Stomach (tissue), 9 donors: ENCODE data around the gene PTBP1. TPM values are rescaled to one million over a fixed set of nuclear protein-coding genes. Genes with fewer than 3 reads are reported as not detected.

ENCODE experiments used
- DNase-seq, 2 donors: peaks; one replicate each; pipeline versions ENCODE4 v3.0.0 to v3.0.0-alpha.2; 2013 to 2019
- H3K27ac ChIP-seq, 5 donors: fragments of 200-600 bp in 4 of 5; sonication (generic) in 4 of 5; one replicate each; pipeline ENCODE4 v1.5.1; 2013 to 2019; ENCODE audit warnings: mild to moderate bottlenecking in 1 of 5, moderate library complexity in 1 of 5
- H3K27me3 ChIP-seq, 3 donors: fragments of 200-600 bp; sonication (generic); one replicate each; pipeline ENCODE4 v1.5.1; 2017 to 2019; ENCODE audit warnings: mixed run types in 1 of 3
- H3K36me3 ChIP-seq, 4 donors: fragments of 200-600 bp; sonication (generic); 1 replicate in 3 of 4; 2 replicates in 1 of 4; pipeline ENCODE4 v1.5.1; 2016 to 2019
- H3K4me1 ChIP-seq, 4 donors: fragments of 200-600 bp; sonication (generic); one replicate each; pipeline ENCODE4 v1.5.1; 2016 to 2019
- H3K4me3 ChIP-seq, 4 donors: fragments of 200-600 bp; sonication (generic) in 3 of 4; one replicate each; pipeline ENCODE4 v1.5.1; 2016 to 2019; ENCODE audit warnings: mild to moderate bottlenecking in 1 of 4
- H3K9me3 ChIP-seq, 4 donors: fragments of 200-600 bp; sonication (generic); one replicate each; pipeline ENCODE4 v1.5.1; 2016 to 2019
- CTCF ChIP-seq, 7 experiments: fragments of 450-650 bp in 4 of 7; fragments of 200-600 bp in 3 of 7; sonication (generic) in 3 of 7; IDR thresholded peaks; one replicate each; pipeline ENCODE4 v1.5.1; 2016 to 2019; ENCODE audit warnings: antibody characterized with exemption in 7 of 7, control low read depth in 2 of 7, mild to moderate bottlenecking in 1 of 7
- EP300 ChIP-seq: sonication (generic); formaldehyde crosslinking; IDR thresholded peaks from one replicate; pipeline ENCODE4 v1.6.1; 2017; ENCODE audit warnings: antibody characterized with exemption
- POLR2A ChIP-seq, 4 donors: fragments of 450-650 bp; IDR thresholded peaks; one replicate each; pipeline ENCODE4 v1.6.1; 2016; ENCODE audit warnings: antibody characterized with exemption in 4 of 4, control low read depth in 2 of 4, mild to moderate bottlenecking in 1 of 4, moderate library complexity in 1 of 4
- POLR2AphosphoS5 ChIP-seq, 3 donors: sonication (generic); formaldehyde crosslinking; IDR thresholded peaks; one replicate each; pipeline ENCODE4 v1.6.1; 2016; ENCODE audit warnings: antibody characterized with exemption in 3 of 3
- WGBS, 5 donors: extraction: QIAGEN DNeasy Blood & Tissue Kit in 3 of 5; methylation state at CpG; one replicate each; pipeline versions ENCODE4 v1.1.5 to v1.1.7; 2013 to 2018; 5-methylcytosine and 5-hydroxymethylcytosine counted together
- intact Hi-C: fragments of 100-400 bp; cut with DNase I; formaldehyde crosslinking; loops from one replicate; pipeline ENCODE4 v1.15.1; 2023; ENCODE audit warnings: low total_unique reads
- polyA plus RNA-seq, 3 donors: library from polyadenylated mRNA; stranded (reverse); fragments of 200-250 nt; gene quantifications; one replicate each; pipeline ENCODE4 v1.2.3, GENCODE V29; 2013
- total RNA-seq, 5 donors: library from RNA; depleted of rRNA; stranded (reverse); fragments of >200 nt; gene quantifications; one replicate each; pipeline versions ENCODE4 v1.1.0 to v1.2.3, GENCODE V29; 2014 to 2016
- donor health status: healthy with polysubstance abuse.
- donor health status: Bipolar disorder and iron deficiency.
- donor health status: healthy.

The PTBP1 gene
- total and polyA plus RNA-seq, 8 donors: 74.8 to 539 (median 119) TPM

GRCh38 chr19:813219-814151 lies 16.2 kb downstream of the PTBP1 start:
- 89 to 96% (median 93%) methylated on average over 52 to 87 of the region's 87 CpGs for WGBS, 5 donors
- H3K27me3 ChIP-seq: no peaks in the 10 kb centered on the region
- no peak for DNase-seq
- intact Hi-C loops: no loop called here
- H3K4me3 ChIP-seq: no peak overlapping the region
- TF ChIP-seq EP300 (no peak), CTCF (IDR thresholded peaks at IDR 0.05) (no peak), POLR2A (IDR thresholded peaks at IDR 0.05) (no peak), POLR2AphosphoS5 (IDR thresholded peaks at IDR 0.05) (no peak)
- H3K9me3 ChIP-seq: no peaks in the 10 kb centered on the region
- no peaks in the 10 kb centered on the region for H3K4me1 ChIP-seq
- no peak overlapping the region for H3K27ac ChIP-seq
- peaks cover 43 to 53% (median 51%) of the 10 kb centered on the region in 4 donors for H3K36me3 ChIP-seq

- Histone ChIP-seq H3K9me3 (no peaks in the 10 kb centered on the region), H3K4me1 (no peaks in the 10 kb centered on the region), H3K27ac (no peak overlapping the region), H3K27me3 (no peaks in the 10 kb centered on the region), H3K36me3 (peaks cover 34 to 44% (median 42%) of the 10 kb centered on the region in 4 donors), H3K4me3 (no peak overlapping the region)
- TF ChIP-seq POLR2AphosphoS5 (IDR thresholded peaks at IDR 0.05) (no peak), EP300 (no peak), POLR2A (IDR thresholded peaks at IDR 0.05) (no peak), CTCF (IDR thresholded peaks at IDR 0.05) (no peak)
- intact Hi-C loops: no loop called here
- DNase-seq: no peak
- WGBS, 5 donors: 84 to 91% (median 89%) methylated on average over 45 to 49 of the region's 49 CpGs
These were observed 17.2 kb downstream of the PTBP1 start for GRCh38 chr19:814152-815078.

- Histone ChIP-seq H3K27ac (no peak overlapping the region), H3K9me3 (no peaks in the 10 kb centered on the region), H3K4me1 (no peaks in the 10 kb centered on the region), H3K4me3 (no peak overlapping the region), H3K36me3 (peaks cover 26 to 36% (median 33%) of the 10 kb centered on the region in 4 donors), H3K27me3 (no peaks in the 10 kb centered on the region)
- no peak for TF ChIP-seq CTCF (IDR thresholded peaks at IDR 0.05)
- 89 to 93% (median 92%) methylated on average over 8 to 47 of the region's 47 CpGs for WGBS, 5 donors
- intact Hi-C loops: no loop called here
- no peak for DNase-seq
These were observed 18.0 kb downstream of the PTBP1 start for GRCh38 chr19:815079-815774.
